Activated naive CD4-positive, alpha-beta T cell (primary cell): ENCODE data around the gene RTBDN.

Experiments
- DNase-seq, 4 experiments: peaks; one replicate each; lab custom pipeline; 2025; lab: John Stamatoyannopoulos, UW

RTBDN gene

DNA sequence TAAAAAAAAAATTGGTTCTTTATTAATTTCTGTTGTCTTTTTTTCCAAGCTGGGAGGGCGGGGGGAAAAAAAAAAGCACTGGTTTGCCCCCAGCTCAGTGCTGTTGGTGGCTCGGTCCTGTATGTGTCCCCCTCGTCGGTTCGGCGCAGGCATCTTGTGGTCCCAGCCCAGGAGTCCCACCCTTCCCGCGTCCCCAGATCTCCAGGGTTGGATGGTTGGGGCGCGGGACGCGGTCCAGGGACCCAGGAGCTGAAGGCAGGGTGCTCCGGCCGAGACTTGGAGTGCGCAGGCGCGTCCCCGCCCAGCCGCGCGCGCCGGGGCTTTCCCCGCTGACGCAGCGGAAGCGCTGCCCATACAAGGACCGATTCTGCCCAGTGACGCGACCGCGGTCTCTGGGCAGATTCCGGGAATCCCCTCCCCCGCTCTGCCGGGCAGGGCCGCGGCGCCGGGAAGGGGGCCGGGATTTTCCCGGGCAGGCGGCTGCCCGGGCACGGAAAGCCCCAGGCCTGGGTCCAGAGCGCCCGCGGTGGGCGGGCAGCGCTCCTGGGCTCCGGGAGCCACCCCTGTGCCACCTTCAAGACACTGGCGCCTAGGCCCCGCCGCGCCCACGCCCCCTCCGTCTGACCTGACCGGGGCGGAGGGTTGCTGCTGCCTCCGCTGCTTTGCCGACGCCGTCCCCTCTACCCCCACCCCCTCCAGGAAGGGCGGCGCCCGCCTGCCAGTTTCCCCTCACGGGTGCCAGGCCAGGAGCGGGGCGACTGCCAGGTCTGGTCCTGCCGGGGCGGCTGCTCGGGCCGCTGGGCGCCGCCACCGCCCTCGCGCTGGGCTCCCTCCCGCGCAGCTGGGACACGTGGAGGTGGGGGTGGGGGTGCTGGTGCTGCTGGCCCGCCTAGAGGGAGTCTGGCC is 40.8 kb downstream of the RTBDN start:
- DNase-seq: peak; percentile 86 to 94 (median 90)

GRCh38 chr19:12792853-12793289 is 41.5 kb downstream of the RTBDN start:
- peak in 1 of 4 experiments; percentile 50 for DNase-seq

DNA sequence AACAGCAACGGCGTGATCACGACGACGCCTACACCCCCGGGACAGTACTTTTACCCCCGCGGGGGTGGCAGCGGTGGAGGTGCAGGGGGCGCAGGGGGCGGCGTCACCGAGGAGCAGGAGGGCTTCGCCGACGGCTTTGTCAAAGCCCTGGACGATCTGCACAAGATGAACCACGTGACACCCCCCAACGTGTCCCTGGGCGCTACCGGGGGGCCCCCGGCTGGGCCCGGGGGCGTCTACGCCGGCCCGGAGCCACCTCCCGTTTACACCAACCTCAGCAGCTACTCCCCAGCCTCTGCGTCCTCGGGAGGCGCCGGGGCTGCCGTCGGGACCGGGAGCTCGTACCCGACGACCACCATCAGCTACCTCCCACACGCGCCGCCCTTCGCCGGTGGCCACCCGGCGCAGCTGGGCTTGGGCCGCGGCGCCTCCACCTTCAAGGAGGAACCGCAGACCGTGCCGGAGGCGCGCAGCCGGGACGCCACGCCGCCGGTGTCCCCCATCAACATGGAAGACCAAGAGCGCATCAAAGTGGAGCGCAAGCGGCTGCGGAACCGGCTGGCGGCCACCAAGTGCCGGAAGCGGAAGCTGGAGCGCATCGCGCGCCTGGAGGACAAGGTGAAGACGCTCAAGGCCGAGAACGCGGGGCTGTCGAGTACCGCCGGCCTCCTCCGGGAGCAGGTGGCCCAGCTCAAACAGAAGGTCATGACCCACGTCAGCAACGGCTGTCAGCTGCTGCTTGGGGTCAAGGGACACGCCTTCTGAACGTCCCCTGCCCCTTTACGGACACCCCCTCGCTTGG is 42.1 kb downstream of the RTBDN start:
- DNase-seq: peak; percentile 37 to 71 (median 56)

DNA sequence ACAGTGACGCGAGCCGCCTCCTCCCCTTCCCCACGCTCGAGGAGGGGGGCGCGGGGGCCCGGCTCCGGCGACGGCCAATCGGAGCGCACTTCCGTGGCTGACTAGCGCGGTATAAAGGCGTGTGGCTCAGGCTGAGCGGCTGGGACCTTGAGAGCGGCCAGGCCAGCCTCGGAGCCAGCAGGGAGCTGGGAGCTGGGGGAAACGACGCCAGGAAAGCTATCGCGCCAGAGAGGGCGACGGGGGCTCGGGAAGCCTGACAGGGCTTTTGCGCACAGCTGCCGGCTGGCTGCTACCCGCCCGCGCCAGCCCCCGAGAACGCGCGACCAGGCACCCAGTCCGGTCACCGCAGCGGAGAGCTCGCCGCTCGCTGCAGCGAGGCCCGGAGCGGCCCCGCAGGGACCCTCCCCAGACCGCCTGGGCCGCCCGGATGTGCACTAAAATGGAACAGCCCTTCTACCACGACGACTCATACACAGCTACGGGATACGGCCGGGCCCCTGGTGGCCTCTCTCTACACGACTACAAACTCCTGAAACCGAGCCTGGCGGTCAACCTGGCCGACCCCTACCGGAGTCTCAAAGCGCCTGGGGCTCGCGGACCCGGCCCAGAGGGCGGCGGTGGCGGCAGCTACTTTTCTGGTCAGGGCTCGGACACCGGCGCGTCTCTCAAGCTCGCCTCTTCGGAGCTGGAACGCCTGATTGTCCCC is 42.9 kb downstream of the RTBDN start, which contains the start of gene JUNB:
TSS of gene JUNB (plus strand) at position 142 of the 706 bp plus-strand sequence. CDS start at position 428, 286 bp downstream.
- DNase-seq: peak; percentile 88 to 98 (median 94)

DNA sequence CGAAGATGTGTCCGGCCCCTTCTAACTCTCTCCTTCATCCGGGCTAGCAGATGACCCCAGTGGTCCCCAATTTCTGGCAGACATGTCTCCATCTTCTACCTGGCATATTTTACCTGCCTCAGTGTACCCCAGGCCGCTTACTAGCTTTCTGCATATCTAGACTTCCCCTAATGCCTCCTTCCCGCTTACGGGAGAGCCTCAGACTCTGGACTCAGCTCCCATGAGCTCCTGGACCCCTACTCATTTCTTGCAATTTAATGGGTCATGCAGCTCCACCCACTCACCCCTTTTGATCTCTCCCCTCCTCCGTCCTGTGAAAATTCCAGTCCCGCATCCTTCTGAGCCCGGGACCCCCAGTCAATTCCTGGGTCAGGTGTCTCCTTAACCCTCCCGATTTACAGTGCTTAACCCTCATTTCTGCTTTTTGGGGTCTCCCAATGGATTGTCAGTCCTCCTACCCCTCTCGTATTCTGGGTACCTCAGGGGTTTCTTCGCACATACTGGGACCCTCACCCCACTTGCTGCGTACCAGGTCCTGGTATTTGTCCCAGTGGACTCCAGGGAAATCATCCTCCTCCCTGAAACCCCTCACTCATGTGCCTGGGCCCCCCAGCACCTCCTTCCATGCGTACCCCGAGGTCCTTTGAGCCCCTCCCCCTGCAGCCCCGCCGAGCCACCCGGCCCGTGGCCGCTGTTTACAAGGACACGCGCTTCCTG is 43.6 kb downstream of the RTBDN start:
- DNase-seq: no peak

GRCh38 chr19:12789904-12790619 is 44.3 kb downstream of the RTBDN start:
- DNase-seq: peak; percentile 38 to 80 (median 67)

DNA sequence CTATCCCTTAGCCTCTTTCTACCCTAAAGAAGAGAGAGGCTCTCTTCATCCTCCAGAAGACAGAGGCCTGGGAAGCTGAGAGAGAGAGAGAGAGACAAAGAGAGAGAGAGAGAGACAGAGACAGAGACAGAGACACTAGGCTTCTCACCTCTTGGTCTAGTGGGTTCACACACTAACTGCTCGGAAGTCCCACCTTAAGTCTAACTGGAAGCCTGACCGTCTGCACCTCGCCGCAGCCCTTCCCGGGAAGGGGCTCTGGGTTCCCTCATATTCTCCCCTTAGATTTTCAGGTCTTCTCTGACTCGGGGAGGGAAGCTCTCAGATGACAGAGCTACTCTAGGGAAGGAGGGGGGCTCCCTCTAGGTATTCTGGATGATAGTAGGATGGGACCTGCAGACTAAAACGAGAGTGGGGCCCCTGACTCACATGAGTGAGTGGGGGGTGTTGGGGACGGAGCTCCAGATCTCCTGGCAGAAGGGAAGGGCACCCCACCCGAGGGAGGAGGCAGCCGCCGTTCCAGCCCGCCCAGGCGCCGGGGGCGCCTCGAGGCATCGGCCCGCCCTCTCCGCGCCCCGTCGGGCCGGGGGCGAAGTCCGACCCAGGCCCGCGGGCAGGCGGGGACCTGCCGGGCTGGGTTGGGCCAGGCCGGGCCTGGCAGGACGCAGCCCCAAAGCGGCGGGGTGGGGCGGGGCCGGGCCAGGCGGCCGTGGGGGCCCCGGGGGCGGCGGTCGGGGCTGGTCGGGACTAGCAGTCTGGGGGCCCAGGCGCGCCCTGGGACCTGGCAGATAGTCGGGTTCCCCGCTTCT is 45.1 kb downstream of the RTBDN start:
- peak in 1 of 4 experiments; percentile 41 for DNase-seq

- DNase-seq: no peak
Observed at GRCh38 chr19:12788682-12789097, 45.7 kb downstream of the RTBDN start.

- DNase-seq: no peak
Observed at GRCh38 chr19:12788042-12788681, 46.2 kb downstream of the RTBDN start.

- DNase-seq: no peak
Observed at GRCh38 chr19:12787458-12787857, 46.9 kb downstream of the RTBDN start.

- no peak for DNase-seq
Observed at GRCh38 chr19:12786952-12787351, 47.4 kb downstream of the RTBDN start.

DNA sequence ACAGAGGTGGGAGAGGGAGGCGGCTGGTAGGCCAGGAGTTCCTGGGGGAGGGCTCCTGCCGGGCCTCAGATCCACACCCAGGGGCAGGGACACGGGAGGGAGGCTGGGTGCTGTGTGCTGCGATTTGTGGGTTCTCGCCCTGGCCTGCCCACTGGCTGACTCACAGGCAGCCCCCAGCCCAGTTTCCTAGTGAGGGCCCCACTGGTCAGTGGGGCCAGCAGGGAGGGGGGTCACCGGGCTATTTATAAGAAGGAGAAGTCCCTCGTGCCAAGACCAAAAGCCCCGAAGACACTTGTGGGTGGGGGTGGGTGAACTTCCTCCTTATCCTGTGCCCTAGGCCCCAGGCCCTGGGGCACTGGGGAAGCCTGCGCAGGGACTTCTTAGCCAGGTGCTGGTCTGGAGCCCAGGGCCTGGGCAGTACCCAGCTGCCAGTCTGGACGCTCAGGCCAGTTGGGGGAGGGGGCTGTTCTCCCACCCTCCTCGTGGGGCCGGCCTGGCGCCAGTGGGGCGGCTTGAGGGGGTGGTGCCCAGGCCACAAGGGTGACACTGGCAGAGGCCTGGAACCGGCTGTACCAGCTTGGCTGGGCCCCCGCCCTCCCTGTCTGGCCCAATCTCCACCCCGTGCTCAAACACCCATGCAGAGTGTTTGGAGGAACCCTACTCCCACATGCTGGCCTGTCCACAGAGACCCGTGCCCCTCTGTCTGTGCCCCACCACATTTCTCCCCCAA is 48.1 kb downstream of the RTBDN start:
- DNase-seq: no peak

GRCh38 chr19:12785431-12786031 is 48.8 kb downstream of the RTBDN start:
- DNase-seq: no peak

DNA sequence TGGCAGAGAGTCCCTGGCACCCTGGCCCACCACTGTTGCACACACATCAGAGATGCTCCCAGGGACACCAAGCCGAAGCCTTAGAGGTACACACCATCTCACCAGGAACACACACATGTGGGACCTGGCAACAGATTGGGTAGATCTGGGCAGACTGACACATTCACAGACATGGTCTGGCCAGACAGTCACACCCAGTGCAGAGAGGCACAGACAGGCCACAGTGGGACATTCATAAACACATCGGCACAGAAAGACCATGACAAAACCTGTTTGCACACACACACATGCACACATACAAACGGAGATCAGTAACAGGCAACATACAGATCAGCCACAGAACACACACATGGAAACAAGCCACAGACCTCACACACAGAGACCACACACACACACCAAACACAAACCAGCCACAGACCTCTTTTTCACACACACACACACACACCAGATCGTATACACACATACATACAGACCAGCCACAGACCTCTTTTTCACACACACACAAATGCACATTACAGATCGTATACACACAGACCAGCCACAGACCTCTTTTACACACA is 49.4 kb downstream of the RTBDN start:
- no peak for DNase-seq

- no peak for DNase-seq
Observed at GRCh38 chr19:12784394-12784870, 49.9 kb downstream of the RTBDN start.

DNA sequence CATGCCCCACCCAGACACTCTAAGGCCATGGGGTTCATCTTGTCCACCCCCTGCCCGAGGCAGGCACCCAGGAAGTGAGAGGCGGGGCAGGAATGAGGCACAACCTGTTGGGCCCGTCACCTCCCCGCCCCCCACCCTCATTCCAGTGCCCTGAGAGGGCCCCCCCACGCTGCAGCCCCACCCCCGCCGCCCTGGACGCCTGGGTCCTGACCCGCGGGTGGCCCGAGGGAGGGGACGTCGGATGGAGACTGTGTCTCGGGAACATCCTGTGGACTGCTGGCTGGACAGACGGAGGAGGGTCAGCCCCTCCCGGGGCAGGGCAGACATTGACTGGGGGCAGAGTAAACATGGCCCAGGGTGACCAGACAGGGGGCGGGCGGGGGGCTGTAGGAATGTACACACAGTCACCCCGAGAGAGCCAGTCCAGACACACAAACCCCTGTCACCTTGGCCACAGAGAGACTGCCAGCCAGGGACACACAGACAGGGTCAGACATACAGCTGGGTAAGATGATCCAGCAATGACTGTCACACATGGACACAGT is 50.5 kb downstream of the RTBDN start:
- no peak for DNase-seq

DNA sequence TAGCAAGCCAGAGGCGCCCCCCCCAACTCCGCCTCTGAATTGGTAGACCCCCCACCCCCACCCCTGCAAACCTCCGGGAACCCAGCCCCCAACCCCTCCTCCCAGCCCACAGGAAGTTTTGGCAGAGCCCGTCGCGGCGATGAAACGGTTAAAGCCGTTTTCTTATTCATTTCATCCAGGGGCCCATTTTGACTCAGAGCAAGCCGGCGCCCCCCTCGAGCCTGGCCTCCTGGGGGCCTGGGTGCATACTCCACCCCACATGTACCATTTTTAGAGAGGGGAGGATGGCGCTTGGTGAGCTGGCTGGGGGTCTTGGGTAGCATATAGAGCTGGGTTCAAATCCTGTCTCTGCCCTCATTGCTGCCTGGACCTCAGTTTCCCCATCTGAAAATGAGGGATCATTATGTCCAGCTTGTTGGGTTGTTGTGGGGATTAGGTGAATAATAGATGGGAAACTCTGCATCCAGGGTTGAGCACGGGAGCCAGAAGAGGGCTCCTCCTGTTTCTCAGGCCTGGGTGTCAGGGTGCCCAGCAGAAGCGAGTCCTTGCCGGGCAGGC is 51.0 kb downstream of the RTBDN start:
- DNase-seq: no peak
